ENCODE results near the gene LIMS2.

The LIMS2 gene, protein sequence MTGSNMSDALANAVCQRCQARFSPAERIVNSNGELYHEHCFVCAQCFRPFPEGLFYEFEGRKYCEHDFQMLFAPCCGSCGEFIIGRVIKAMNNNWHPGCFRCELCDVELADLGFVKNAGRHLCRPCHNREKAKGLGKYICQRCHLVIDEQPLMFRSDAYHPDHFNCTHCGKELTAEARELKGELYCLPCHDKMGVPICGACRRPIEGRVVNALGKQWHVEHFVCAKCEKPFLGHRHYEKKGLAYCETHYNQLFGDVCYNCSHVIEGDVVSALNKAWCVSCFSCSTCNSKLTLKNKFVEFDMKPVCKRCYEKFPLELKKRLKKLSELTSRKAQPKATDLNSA

DNA sequence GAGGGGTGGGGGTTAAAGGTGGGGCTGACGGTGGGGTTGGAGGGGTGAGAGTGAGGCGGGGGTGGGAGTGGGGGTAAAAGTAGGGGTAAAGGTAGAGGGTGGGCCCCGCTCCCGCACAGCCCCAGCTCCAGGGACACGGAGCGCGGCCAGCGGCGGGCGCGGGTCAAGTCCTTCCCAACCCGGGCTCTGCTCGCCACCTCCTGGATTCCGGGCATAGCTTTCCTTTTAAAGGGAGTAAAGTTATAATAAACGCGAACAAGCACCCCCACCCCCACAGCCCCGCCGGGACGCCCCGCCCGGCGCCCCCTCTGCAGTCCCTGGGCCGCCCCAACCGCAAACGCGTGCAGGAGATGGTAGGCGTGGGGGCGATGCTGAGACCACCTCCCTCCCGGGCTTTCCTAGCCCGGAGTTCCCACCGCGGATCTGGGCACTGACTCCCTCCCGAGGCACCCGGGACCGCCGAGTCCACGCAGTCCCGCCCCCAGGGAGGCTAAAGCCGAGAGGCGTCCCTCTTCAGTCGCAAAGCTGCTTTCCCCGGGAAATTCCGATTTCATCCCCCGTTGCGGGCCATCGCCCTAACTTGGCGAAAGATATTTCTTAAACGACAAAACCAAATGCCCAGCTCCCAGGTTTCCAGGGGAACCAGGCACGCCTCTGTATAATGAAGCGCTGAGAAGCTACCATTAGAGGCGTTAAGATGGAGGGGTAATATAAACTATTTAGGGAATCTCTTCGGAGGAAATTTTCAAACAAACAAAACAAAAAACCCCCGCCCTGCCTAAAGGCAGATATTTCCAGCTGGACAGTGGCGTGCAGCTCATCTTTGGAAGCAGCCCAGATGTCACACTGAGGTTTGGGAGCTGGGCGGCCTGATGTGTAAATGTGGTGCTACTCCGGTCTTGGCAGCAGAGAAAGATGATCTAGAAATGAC, at the start of gene LIMS2:
Gene LIMS2 (minus strand): TSS at position 200 of the 931 bp plus-strand sequence. CDS start 506 bp downstream, outside the sequence.
- Histone ChIP-seq H3K36me3 (no peaks in the 10 kb centered on the region), H3K27me3 (peaks cover 57 to 81% (median 69%) of the 10 kb centered on the region in 11 experiments), H3K4me2 (peak within 1 kb of the TSS; percentile 95 to 100 (median 97)), H3K4me3 (peak within 1 kb of the TSS; percentile 46 to 73 (median 61)), H3K27ac (no peak within 1 kb of the TSS), H3K4me1 (peaks cover 35 to 58% (median 46%) of the 10 kb centered on the region in 10 experiments), H3K9me3 (replicated peaks in 1 of 11) (no peaks in the 10 kb centered on the region), H3K9ac (peak within 1 kb of the TSS; percentile 39 to 75 (median 65); a peak in 20 of 22 replicates), H4K20me1 (peaks cover 0 to 55% (median 28%) of the 10 kb centered on the region in 11 experiments; a peak in 15 of 22 replicates)
- no peak for TF ChIP-seq Cebpa-rat (IDR thresholded peaks at IDR 0.05)

DNA sequence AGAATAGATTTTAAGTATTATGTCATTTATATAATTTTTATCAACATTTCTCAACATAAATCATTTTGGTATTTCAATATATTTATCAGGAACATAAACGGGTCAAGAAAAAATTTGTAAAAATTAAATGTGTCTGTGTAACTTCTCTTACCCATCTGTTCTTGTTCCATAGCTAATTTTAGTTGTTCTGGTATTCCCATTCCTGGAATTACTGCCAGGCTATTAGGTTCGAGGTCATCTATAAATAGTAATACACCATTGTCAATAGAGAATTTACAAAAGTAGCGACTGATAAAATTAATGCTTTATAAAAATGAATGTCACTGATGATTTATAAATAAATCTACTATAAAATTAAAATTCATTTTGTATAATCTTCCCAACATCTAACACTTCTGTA, 47.5 kb upstream of the LIMS2 start:
- no peaks in the 10 kb centered on the region for H3K27me3 ChIP-seq
- no peak overlapping the region for H3K27ac ChIP-seq
- no peaks in the 10 kb centered on the region for H3K9me3 ChIP-seq (replicated peaks in 1 of 11)
- H3K9ac ChIP-seq: no peak overlapping the region
- no peak for TF ChIP-seq Cebpa-rat (IDR thresholded peaks at IDR 0.05)
- no peak overlapping the region for H3K4me2 ChIP-seq
- H3K4me3 ChIP-seq: no peak overlapping the region
- H4K20me1 ChIP-seq: peaks cover 0 to 9% (median 0%) of the 10 kb centered on the region in 11 experiments; a peak in 1 of 22 replicates
- H3K4me1 ChIP-seq: peaks cover 0 to 8% (median 0%) of the 10 kb centered on the region in 10 experiments; a peak in 5 of 20 replicates
- H3K36me3 ChIP-seq: peaks cover 75 to 95% (median 85%) of the 10 kb centered on the region in 11 experiments

DNA sequence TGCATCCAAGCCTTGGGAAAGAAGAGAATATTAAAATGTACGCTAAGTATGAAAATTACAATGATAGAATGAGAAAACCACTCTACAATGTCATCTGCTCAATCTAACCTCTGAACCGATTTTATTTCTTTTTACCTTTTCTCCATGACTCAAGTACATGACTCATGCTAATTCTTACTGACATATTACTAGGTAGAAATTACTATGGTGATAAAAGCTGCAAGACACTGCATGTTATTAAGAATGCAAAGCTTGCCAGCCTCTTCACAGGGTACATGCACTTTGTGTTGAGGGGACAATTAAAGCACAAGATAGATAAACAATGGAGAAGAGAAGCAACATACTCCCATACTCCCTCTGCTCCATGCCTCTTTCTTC, 46.6 kb upstream of the LIMS2 start:
- Histone ChIP-seq H3K27me3 (no peaks in the 10 kb centered on the region), H4K20me1 (peaks cover 0 to 9% (median 0%) of the 10 kb centered on the region in 11 experiments; a peak in 1 of 22 replicates), H3K9ac (no peak overlapping the region), H3K4me1 (peaks cover 0 to 10% (median under 1%) of the 10 kb centered on the region in 10 experiments; a peak in 7 of 20 replicates), H3K9me3 (replicated peaks in 1 of 11) (no peaks in the 10 kb centered on the region), H3K4me3 (no peak overlapping the region), H3K36me3 (peaks cover 82 to 99% (median 86%) of the 10 kb centered on the region in 11 experiments), H3K4me2 (no peak overlapping the region), H3K27ac (no peak overlapping the region)
- TF ChIP-seq Cebpa-rat (IDR thresholded peaks at IDR 0.05): no peak

DNA sequence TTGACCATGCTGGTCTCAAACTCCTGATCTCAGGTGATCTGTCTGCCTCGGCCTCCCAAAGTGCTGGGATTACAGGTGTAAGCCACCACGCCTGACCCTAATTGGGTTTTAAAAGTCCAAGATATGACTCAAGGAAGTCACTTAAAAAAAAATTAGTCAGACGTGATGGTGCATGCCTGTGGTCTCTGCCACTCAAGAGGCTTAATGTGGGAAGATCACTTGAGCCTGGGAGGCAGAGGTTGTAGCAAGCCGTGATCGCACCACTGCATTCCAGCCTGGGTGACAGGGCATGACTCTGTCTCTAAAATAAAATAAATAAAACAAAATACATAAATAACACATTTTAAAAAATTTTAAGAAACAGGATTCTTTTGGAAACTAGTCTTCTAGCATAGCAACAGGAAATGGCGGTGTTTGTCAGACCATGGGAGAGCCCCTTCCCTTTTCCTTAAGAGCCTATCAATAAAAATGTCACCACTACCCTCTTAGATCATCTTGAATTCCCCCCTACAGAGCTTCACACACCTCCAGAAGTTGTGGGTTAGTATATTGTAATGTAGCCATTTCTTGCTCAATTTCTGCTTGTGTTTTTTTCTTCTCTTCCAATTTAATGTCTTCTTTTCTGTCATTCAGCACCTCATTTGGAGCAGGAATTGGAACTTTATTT, 46.1 kb upstream of the LIMS2 start:
- H3K4me1 ChIP-seq: peaks cover 0 to 15% (median 6%) of the 10 kb centered on the region in 10 experiments; a peak in 12 of 20 replicates
- no peaks in the 10 kb centered on the region for H3K9me3 ChIP-seq (replicated peaks in 1 of 11)
- H4K20me1 ChIP-seq: peaks cover 0 to 9% (median 0%) of the 10 kb centered on the region in 11 experiments; a peak in 1 of 22 replicates
- H3K4me3 ChIP-seq: no peak overlapping the region
- TF ChIP-seq Cebpa-rat (IDR thresholded peaks at IDR 0.05): no peak
- no peak overlapping the region for H3K4me2 ChIP-seq
- H3K9ac ChIP-seq: no peak overlapping the region
- H3K27ac ChIP-seq: no peak overlapping the region
- H3K27me3 ChIP-seq: no peaks in the 10 kb centered on the region
- H3K36me3 ChIP-seq: peaks cover 82 to 99% (median 88%) of the 10 kb centered on the region in 11 experiments

DNA sequence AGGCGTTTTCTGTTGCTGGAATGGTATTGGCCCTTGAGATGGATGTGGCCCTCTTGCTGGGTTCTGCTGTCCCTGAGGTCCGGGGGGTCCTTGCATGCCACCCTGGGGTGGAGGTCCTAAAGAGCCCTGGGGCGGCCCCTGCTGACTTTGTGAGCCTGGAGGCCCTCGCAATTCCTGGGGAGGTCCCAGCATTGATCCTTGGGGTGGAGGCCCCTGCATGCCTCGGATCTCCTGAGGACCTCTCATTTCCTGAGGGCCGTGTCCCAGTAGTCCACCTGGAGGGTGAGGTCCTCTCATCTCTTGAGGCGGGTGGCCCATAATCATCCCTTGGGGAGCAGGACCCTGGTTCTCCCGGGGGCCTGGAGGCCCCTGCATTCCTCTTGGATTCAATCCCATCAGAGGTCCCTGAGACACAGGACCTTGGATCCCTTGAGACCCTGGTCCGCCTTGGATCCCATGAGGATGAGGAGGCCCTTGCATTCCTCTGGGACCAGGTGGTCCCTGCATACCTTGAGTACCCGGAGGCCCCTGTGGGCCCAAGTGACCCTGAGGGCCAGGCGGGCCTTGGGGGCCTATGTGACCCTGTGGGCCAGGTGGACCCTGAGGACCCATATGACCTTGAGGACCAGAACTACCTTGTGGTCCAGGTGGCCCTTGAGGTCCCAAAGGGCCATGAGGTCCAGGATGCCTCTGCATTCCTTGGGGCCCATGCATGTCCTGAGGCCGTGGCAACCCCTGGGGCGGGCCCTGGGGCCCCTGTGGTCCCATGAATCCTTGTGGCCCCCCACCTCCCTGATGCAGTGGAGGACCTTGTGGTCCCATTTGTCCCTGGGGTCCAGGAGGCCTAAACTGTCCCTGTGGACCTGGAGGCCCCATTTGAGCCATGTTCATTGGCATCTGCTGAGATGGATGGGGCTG, 44.2 kb upstream of the LIMS2 start:
- no peak for TF ChIP-seq Cebpa-rat (IDR thresholded peaks at IDR 0.05)
- peaks cover 0 to 19% (median 12%) of the 10 kb centered on the region in 10 experiments; a peak in 13 of 20 replicates for H3K4me1 ChIP-seq
- H3K4me3 ChIP-seq: no peak overlapping the region
- no peak overlapping the region for H3K4me2 ChIP-seq
- H4K20me1 ChIP-seq: peaks cover 0 to 13% (median 0%) of the 10 kb centered on the region in 11 experiments; a peak in 3 of 22 replicates
- no peaks in the 10 kb centered on the region for H3K9me3 ChIP-seq (replicated peaks in 1 of 11)
- H3K27me3 ChIP-seq: no peaks in the 10 kb centered on the region
- H3K27ac ChIP-seq: no peak overlapping the region
- H3K9ac ChIP-seq: no peak overlapping the region
- H3K36me3 ChIP-seq: peaks cover 84 to 100% (median 92%) of the 10 kb centered on the region in 11 experiments

DNA sequence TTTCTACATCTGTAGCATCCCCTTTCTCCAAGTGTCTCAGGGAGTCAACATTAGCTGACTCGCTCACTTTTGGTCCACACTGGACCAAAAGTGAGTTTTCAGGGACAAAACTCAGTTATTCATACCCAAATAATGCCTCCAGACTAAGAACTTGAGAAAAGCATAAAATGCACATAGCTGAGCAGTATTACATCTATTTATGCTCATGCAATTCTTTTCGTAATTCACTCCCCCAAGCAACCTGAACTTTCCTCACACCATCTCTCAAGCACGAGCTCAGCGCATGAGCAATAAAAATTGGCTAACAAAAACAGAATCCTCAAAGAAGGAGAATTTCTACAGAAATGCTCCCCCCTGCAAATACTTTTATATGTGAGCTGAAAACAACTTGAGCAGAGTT, 42.9 kb upstream of the LIMS2 start:
- peaks cover 78 to 100% (median 91%) of the 10 kb centered on the region in 11 experiments for H3K36me3 ChIP-seq
- peaks cover 0 to 19% (median 12%) of the 10 kb centered on the region in 10 experiments; a peak in 14 of 20 replicates for H3K4me1 ChIP-seq
- H3K27me3 ChIP-seq: no peaks in the 10 kb centered on the region
- H3K9me3 ChIP-seq (replicated peaks in 1 of 11): no peaks in the 10 kb centered on the region
- no peak overlapping the region for H3K27ac ChIP-seq
- H3K4me3 ChIP-seq: no peak overlapping the region
- no peak overlapping the region for H3K4me2 ChIP-seq
- H4K20me1 ChIP-seq: peaks cover 0 to 13% (median 0%) of the 10 kb centered on the region in 11 experiments; a peak in 4 of 22 replicates
- H3K9ac ChIP-seq: no peak overlapping the region
- no peak for TF ChIP-seq Cebpa-rat (IDR thresholded peaks at IDR 0.05)

DNA sequence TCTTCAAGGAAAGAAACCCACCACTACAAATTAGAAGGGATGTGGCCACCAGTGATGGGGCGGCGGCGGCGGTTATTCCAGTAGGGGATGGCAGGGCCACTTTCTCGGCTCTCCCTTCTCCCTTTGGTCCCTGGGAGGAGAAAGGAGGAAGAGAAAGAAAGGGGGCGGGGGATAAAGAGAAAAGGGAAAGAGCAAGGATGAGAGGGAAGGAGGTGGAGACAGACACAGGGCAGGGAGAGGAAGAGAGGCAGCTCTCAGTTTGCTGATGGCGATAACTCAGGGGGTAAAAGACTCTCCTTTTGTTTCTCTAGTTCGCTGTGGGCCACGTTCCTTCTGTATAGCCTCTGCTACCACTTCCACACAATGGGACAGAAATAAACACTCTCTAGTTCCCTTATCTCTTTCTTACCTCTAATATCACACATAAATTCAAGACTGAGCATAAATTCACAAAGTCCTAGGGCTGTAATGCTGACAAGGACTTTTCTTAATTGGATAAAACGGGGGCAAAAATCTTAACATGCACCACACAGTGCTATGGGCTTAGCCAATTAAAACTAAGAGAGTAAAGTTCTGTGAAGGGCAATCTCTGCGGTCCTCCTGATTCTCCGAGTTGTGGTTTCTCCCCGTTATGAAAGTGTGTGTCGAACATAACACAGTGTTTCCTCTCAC, 40.6 kb upstream of the LIMS2 start:
- no peak overlapping the region for H3K9ac ChIP-seq
- no peak for TF ChIP-seq Cebpa-rat (IDR thresholded peaks at IDR 0.05)
- H3K9me3 ChIP-seq (replicated peaks in 1 of 11): no peaks in the 10 kb centered on the region
- H3K27me3 ChIP-seq: no peaks in the 10 kb centered on the region
- no peak overlapping the region for H3K4me3 ChIP-seq
- H3K4me1 ChIP-seq: peaks cover 4 to 24% (median 12%) of the 10 kb centered on the region in 10 experiments; a peak in 14 of 20 replicates
- no peak overlapping the region; a peak in 1 of 22 replicates for H3K4me2 ChIP-seq
- H3K27ac ChIP-seq: no peak overlapping the region
- H4K20me1 ChIP-seq: peaks cover 0 to 13% (median 0%) of the 10 kb centered on the region in 11 experiments; a peak in 4 of 22 replicates
- H3K36me3 ChIP-seq: peaks cover 61 to 95% (median 76%) of the 10 kb centered on the region in 11 experiments

Measured in BLaER1 treated with 17β-estradiol and CSF1 and Interleukin-3, amounts not matched to agents 10 nM and 100 nM (cell line).